GM21360 (cell line): ENCODE data around the gene PDE6B.

Experiments used
- ATAC-seq: cut with Tn5 transposase; IDR thresholded peaks from one replicate; pipeline ENCODE4 v1.9.1; 2021; ENCODE audit warnings: mild to moderate bottlenecking, moderate library complexity; ENCODE audit not compliant: unreplicated experiment

Gene PDE6B

DNA sequence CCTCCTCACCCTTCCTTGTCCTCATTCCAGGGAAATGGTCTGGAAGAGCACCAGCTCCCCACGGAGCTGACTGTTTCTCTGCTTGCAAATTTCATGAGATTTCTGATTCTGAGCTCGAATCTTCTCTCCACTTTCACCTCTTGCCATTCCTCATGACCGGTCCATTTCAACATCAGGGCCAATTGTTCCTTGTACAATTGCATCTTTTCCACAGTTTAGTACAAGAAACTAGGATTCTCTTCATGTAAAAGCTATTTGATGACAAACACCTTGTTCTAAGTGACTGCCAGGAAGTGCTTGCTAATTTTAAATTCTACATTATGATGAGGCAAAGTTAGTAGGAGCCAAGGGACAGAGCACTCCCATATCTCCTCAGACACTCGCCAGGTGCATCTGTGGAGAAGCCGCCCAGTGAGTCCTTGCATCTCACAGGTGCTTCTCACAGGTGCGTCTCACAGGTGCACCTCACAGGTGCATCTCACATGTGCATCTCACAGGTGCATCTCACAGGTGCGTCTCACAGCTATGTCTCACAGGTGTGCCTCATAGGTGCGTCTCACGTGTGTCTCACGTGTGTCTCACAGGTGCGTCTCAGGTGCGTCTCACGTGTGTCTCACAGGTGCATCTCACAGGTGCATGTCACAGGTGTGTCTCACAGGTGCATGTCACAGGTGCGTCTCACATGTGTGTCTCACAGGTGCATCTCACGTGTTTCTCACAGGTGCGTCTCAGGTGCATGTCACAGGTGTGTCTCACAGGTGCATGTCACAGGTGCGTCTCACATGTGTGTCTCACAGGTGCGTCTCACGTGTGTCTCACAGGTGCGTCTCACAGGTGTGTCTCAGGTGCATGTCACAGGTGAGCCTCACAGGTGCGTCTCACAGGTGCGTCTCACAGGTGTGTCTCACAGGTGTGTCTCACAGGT, 3.0 kb upstream of the PDE6B start:
- no peak for ATAC-seq

DNA sequence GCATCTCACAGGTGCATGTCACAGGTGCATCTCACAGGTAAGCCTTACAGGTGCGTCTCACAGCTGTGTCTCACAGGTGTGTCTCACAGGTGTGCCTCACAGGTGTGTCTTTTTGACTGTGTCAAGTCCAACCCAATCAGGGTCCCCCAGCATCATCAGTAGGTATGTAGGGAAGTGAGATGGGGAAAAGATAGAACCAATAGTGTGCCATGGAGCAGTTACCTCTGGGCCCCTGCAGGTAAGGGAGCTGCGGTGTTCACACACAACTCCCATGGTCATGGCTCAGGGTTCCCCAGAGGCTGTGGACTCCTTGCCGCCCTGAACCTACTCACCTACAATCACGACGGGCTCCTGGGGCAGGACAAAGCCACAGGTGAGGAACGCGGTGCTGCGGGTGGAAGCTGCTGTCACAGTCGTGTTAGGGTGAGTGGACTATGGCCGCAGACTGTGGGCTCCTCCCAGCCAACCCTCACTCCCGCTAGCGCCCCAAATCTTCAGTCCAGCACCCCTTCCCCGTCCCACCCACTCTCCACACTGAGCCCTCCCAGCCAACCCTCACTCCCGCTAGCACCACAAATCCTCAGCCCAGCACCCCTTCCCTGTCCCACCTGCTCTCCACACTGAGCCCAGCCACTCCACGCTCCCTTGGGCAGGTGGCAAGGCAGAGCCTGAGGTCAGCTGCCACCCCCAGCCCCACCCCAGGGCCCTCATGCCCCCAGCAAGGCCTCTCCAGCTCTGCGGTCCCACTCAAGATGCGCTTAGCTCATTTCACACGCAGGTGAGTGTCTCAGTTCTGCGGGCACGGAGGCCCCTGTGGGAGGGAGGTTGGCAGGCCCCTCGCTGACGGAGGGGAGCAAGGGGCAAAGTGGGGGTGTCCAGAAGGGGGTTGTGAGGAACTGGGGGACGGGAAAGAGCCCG, 2.1 kb upstream of the PDE6B start:
- ATAC-seq, result no peak

DNA sequence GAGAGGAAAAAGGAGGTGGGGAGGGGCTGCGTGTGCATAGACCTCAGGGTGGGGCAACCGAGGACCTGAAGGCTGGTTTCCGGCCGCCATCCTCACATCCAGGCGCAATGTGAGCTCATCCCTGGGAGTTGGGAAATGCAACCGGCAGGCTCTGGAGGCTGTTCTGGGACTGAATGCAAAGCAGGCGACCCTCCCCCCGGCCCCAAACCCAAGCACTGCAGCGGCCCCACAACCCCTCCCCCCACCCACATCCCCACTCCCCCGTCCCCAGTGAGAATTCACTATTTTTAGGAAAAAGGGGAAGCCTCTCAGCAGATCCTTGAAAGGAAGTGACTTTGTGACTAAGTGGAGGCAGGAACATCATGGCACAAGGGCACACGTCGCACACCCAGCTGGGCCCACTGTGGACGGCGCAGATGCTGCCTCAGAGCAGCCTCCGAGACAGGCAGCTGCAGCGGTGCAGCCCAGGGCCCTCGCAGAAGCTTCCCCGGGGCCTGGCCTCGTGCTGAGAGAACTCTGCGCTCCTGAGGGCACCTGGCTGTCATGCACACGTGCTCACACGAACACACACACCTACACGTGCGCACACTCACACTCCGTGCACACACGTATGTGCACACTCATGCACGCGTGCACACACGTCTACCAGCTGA, 1.3 kb upstream of the PDE6B start:
- ATAC-seq, result no peak

DNA sequence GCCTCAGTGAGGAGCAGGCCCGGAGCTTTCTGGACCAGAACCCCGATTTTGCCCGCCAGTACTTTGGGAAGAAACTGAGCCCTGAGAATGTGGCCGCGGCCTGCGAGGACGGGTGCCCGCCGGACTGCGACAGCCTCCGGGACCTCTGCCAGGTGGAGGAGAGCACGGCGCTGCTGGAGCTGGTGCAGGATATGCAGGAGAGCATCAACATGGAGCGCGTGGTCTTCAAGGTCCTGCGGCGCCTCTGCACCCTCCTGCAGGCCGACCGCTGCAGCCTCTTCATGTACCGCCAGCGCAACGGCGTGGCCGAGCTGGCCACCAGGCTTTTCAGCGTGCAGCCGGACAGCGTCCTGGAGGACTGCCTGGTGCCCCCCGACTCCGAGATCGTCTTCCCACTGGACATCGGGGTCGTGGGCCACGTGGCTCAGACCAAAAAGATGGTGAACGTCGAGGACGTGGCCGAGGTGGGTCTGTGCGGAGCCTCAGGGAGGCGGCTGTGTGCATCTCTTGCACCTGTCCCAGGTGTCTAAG, 323 bp downstream of the PDE6B start:
- ATAC-seq, result no peak

DNA sequence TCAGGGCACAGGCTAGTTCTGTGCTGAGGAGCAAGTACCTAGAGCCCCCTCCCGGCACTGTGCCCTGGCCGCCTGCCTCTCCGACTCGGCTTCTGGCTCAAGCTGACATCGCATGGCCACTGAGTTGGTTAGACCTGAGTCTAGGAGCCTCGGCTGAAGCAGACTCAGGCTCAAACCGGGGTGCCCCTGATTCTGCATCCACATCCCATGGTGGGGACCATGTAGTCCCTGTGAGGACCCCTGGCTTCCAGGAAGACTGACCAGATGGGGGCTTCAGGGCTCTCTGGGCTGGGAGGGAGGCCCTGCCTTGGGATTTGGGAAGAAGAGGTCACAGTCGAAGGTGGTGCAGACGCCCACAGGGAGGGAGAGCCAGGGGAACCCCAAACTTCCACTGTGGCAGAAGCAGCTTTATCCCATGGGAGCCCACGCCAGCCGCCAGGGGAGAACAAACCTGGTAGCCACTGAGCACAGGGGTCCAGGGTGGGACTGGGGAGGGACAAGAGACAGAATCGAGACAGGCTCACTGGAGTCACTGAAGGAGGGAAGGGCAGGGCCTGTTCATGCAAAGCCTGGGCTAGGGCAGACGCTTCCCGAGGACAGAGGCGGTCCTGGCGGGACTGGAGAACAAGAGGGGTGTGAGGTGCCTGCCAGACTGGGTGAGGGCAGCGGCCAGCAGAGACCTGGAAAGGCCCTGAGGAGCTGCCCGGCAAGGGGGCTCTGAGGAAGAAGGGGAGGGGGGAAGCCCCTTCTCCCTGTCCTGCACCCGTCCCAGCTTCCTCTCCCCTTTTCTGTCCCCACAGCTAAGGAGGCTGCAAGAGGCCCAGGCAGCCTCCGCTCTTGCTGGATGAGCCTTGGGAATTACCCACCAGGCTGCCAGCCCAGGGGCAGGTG, 1.1 kb downstream of the PDE6B start:
- no peak for ATAC-seq

DNA sequence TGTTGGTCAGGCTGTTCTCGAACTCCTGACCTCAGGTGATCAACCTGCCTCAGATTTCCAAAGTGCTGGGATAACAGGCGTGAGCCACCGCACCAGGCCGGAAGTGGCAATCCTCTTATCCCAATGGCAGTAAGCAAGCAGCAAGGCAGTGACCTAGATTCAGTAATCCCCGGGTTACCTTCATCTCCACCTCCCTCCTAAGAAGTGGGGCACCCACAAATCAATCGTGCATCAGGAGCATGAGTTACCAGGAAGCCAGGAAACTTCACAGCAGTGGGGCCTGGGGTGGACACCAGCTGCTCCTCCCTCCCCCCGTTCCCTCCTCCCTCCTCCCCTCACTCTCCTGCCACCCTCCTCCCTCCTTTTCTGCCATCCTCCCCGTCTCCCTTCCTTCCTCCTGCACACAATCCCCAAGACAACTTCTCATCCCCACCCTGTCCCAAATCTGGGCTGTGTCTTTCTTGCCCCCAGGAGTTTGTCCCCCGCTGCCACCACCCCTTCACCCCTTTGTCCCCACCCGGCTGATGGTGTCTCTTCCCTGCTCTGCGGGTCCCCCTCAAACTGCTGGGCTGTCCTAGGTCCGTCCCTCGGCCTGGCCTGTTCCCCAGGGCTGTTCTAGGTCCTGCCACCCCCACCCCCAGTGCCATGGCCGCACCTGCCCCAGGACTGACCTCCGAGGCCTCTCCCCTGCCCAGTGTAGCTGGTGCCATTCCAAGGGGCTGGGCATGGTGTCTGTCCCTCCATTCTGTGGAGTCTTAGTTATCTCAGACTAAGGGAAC, 2.2 kb downstream of the PDE6B start:
- ATAC-seq, result no peak

DNA sequence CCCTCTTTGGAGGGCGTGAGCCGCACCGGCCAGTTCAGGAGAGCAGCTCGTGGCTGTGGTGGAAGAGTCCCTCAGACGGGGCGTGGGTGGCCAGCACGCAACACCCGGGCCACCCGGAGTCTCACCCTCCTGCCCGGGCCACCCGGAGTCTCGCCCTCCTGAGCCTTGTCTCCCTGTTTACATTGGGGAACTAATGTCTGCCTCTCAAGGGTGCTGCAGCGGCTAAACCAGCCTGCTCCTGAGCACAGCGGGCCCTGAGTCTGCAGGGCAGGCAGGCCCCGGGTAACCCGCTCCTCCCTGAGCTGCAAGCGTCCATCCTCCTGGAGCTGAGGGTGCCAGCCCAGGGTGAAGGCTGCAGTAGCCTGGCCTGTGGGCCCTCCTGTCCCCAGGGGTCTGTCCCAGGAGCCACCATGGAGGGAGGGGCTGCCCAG, 3.0 kb downstream of the PDE6B start:
- ATAC-seq, result no peak

DNA sequence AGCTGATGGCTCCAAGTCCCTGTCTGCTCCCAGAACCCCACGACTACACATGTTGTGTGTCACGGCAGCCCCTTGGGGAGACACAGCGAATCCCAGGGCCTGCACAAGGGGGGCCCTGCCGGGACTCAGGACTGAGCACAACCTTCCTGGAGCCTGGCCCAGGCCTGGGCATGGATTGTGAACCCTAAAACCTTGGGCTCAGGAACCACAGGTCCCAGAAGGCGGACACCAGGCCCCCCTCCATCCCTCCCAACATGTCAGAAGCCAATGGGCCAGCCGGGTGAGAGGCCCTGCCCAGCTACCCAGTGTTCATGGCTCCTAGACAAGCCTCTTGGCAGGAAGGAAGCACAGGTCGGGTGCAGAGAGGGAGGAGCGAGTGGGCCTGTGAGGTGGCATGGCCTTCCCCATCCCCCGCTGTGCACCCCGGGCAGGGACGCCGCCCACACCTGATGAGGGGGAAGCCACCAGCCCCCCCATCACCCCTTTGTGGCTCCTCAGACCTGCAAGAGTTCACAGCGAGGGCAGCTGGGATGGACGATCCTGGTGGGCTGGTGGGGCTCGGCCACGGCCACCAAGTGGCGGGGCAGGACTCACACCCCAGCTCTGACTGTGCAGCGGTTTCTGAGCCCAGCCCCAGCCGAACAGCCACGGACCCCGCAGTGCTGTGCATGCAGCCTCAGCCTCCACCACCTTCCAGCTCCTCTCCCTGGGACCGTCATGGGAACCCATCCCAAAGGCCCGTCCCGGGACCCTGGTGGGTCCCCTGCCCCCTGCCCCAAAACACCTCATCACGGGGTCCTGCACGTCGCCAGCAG, 3.7 kb downstream of the PDE6B start:
- no peak for ATAC-seq

DNA sequence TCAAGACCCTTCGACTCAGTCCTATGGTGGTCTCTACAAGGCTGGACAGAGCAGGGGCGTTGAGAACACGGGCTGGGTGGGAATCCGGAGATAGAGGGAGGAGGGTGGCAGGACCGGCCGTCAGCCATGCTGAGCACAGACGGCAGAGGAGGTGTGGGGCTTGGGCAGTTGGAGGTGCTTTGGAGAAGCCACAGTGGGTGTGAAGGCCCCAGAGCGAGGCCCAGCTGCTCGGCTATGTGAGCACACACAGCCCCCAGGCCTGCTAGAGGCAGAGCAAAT, 4.2 kb downstream of the PDE6B start:
- ATAC-seq, result no peak

DNA sequence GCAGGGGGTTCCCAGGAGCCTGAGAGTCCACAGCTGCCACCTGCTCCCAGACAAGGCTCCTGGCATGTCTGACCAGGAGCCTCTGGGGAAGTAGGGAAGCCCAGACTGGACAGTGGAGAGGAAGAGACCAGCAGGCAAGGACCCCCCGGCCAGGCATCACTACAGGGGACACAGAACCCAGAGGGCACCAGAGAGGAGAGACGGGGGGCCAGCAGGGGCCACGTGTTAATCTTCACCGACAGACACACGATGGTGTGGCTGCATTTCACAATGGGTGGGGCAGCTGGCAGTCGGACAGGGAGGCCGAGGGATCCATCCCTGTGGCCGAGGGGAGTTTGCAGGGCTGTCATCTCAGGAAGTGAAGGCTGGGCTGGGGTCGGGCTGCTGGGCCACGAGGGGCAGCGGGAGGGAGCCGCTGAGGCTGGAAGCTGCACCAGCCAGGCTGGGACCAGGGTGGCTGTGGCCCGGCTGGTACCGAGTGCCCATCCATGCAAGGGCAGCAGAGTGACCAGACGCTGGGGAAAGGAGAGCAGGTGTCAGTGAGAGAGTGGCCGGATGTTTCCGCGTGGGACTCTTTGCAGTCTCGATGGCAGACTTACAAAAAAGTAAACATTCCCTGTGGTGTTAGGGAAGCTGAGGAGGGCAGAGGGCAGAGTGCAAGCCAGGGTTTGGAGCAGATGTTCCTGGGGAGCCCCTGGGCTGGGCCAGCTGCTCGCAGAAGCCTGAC, 4.7 kb downstream of the PDE6B start:
- no peak for ATAC-seq

DNA sequence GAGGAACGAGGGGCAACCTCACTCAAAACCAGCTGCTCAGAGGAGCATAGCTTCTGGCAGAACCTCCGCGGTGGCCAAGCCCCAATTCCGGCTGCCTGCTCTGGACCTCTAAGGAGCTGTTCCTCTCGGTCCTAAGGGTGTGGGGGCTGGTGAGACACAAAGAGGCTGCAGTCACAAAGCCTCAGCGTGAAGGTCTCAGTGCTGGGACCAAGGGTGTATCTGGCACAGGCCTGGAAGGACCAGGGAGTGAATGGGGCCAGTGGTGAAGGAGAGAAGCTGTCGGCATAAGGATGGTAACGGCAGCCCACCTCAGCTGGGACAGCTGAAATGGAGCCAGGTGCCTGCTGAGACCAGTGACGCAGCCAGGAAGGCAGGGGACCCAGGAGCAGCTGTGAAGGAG, 5.3 kb downstream of the PDE6B start:
- ATAC-seq, result no peak

DNA sequence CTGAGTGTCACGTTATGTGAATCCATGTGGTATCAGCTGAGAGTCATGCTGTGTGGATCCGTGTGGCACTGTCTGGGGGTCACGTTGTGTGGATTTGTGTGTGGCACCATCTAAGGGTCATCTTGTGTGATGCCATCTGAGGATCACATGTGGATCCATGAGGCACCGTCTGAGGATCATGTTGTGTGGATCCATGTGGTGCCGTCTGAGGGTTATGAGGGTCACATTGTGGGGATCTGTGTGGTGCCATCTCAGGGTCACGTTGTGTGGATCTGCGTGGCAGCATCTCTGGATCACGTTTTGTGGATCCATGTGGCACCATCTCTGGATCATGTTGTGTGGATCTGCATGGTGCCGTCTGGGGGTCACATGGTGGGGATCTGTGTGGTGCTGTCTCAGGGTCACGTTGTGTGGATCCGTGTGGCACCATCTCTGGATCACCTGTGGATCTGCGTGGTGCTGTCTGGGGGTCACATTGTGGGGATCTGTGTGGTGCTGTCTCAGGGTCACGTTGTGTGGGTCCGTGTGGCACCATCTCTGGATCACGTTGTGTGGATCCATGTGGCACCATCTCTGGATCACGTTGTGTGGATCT, 6.9 kb downstream of the PDE6B start:
- no peak for ATAC-seq

DNA sequence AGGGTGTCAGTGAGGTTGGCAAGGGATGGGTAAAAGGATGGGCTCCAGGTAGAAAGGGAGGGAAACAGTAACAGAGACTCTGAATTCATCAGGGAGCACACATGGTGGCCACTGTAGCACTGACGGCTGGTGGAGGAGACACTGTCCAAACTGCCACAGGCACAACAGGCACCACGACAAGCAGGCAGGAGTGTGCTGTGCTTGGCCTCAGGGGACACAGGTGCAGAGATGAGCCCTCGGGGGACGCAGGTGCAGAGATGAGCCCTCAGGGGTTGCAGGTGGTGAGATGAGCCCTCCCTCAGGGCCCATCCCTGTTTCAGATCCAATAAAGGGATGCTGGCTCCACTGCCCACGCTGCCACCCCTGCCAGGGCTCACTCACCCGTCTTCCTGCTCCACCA, 7.6 kb downstream of the PDE6B start:
- ATAC-seq, result no peak

DNA sequence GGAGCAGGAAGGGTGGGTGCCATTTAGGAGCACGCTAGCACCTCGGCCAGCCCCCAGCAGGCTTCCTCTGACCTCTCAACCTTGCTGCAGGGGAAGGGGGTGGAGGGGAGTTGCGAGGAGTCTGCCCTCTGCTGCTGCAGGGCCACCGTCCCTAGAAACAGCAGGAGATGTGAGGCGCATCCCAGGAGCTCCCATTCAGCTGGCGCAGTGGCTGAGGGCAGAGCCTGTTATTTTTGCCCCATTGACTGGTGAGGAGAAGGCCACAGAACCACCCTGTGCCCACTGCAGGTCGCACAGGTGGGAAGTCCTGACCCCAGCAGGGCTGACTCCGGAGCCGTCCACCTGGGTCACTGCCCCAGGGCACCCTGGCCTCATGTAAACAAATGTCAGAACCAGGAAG, 8.0 kb downstream of the PDE6B start:
- no peak for ATAC-seq

DNA sequence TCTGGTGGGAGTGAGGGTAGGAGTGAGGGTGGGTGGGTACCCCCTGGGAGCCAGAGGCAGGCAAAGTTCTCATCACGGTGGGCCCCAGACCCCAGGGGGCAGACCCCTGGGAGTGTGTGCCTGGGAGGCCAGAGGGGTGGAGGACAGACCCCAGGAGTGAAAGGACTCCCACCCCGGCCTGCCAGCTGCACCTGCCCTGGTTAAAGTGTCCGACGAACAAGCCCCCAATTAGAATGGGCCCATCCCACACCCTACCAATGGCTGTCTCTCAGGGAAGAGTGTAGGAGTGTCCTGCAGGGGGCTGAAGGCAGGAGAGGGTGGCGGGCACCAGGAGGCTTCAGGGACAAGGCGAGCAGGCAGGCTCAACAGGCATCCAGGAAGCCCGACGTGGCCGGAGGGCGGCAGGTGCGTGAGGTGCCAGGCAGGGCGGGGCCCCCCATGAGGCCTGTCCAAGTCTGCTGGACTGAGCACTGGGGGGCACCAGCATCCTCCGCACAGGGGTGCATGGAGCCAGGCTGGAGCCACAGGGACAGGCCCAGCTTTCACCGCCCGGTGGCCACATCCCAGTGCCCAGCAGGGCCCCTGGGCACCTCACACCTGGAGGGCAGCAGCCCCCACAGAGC, 8.7 kb downstream of the PDE6B start:
- no peak for ATAC-seq

DNA sequence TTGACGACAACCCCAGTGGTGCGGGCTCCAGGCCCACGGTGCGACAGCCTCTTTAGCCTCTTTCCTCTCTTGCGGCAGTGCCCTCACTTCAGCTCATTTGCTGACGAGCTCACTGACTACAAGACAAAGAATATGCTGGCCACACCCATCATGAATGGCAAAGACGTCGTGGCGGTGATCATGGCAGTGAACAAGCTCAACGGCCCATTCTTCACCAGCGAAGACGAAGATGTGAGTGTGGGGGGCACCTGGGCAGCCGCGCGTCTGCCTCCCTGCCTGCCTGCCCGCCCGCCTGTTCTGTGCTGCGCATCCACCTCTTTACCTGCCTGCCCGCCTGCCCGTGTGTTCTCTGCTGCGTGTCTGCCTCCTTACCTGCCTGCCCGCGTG, 9.2 kb downstream of the PDE6B start:
- no peak for ATAC-seq
